HG03108 (cell line): ENCODE data around the gene DUOXA2.
"Not testable (repeated sequence)": the region's sequence is repeated elsewhere in the genome, so short reads cannot be mapped to it uniquely, and the experiment has no call there.

ENCODE experiments used
- ATAC-seq: cut with Tn5 transposase; IDR thresholded peaks from one replicate; pipeline ENCODE4 v1.9.1; 2021; ENCODE audit warnings: moderate library complexity; ENCODE audit not compliant: unreplicated experiment

Gene DUOXA2

GRCh38 chr15:45114076-45114750 lies at the start of gene DUOXA2, which contains the start of gene DUOX2:
DUOXA2 (plus strand) TSS chr15:45114326; CDS start chr15:45114606, 280 bp downstream.
DUOX2 (minus strand) TSS chr15:45114172; CDS start chr15:45113411, 761 bp downstream.
- ATAC-seq = no peak

GRCh38 chr15:45064386-45064785 lies 49.7 kb upstream of the DUOXA2 start:
- ATAC-seq = no peak

DNA sequence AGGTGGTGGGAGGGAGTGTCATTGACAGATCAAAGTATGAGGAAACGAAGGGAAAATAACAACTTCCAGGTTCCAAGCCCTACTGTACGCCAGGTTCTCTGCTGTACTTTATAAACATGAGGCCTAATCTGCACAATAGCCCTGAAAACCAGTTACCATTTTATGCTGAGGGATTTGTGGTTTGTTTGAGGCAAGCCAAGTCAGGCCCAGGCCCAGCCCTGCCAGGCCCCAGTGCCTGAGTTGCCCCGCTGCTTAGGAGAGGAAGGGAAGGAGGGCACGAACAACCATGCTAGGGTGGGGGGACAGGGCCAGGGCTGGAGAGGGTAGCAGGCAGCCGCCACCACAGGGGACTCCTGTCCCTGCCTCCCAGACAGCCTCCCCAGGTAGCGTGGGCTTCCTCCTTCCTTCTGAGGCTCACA lies 44.2 kb upstream of the DUOXA2 start:
- ATAC-seq = not testable (repeated sequence)

- ATAC-seq = not testable (repeated sequence)
These were observed 40.5 kb upstream of the DUOXA2 start for GRCh38 chr15:45073602-45074001.

- ATAC-seq = not testable (repeated sequence)
These were observed 38.4 kb upstream of the DUOXA2 start for GRCh38 chr15:45075440-45076320.

DNA sequence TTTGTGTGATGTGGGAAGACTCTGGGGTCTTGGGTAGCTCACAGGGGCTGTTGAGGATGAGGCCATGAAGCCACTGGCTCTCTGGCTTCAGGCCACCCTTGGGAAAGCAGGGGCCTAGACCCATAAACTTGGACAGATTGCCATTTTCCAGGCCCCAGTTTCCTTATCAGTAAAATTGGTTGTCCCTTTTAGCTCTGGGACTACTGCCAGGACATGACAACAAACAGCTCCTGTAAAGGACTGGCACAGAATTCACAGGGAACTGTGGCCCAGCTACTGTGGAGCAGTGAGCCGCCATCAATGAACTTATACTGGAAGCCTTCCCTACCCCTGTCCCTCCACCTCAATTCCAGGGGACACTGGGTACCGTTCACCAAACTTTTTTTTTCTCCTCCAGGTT lies 36.7 kb upstream of the DUOXA2 start:
- ATAC-seq = not testable (repeated sequence)

DNA sequence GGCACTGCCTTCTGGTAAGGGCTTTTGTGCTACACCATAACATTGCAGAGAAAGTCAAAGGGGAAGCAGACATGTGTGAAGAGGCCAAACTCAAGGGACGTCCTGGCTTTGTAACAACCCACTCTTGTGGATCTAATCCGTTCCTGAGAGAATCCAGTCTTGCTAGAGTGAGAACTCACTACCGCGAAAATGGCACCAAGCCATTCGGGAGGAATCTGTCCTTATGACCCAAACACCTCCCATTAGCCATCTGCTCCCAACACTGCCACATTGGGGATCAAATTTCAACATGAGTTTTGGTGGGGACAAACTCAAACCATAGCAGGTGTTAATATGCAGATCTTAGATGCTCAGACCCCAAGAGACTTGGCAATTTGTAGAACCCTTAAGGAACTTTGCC lies 34.9 kb upstream of the DUOXA2 start:
- not testable (repeated sequence) for ATAC-seq

DNA sequence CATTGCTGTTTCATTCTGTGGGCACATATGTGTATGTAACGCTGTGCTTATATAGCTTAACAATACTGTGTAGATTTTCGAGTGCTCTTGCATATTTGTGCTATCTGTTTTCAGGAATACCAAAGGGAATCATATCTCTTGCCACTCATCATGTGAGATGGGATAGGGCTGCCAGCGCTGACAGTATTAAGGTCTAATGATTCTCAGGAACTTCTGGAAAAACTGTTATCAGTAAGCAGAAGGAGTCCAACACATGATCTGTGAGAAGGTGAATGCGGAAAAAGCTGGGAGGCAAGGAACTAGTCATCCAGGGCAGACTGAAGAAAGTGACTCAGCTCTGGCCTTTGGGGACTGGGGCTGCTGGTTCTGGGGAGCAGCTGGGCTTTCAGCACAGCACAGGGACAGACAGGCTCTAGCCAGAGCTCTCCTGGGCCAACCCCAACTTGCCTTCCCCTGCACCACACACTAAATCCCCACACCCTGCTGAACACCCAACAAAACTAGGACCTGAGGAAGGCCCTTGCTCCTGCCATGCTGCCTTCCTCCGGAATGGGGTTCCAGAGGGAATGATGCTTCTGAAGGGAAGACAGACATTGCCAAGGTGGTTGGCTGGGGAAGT lies 34.4 kb upstream of the DUOXA2 start:
- ATAC-seq = not testable (repeated sequence)

GRCh38 chr15:45080593-45080992 lies 33.5 kb upstream of the DUOXA2 start:
- ATAC-seq = not testable (repeated sequence)

GRCh38 chr15:45082412-45082811 lies 31.7 kb upstream of the DUOXA2 start:
- not testable (repeated sequence) for ATAC-seq

GRCh38 chr15:45083223-45083622 lies 30.9 kb upstream of the DUOXA2 start:
- ATAC-seq = no peak

DNA sequence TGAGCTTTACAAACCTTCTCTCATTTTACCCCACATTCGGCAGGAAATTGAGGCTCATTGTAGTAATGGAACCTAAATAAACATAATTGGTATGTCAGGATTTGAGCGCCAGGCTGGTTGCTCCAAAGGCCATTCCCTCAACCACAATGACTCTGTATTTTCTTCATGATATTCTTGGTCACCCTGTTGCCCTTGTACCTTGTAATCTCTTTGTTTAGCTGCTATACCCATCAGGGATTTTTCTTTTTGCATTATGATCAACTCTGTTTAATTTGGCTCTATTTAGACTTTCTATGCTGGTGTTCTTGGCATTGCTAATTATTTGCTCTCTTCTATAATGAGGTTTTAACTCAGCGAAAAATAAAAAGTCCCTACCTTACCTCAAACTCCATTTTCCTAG lies 30.0 kb upstream of the DUOXA2 start:
- no peak for ATAC-seq

DNA sequence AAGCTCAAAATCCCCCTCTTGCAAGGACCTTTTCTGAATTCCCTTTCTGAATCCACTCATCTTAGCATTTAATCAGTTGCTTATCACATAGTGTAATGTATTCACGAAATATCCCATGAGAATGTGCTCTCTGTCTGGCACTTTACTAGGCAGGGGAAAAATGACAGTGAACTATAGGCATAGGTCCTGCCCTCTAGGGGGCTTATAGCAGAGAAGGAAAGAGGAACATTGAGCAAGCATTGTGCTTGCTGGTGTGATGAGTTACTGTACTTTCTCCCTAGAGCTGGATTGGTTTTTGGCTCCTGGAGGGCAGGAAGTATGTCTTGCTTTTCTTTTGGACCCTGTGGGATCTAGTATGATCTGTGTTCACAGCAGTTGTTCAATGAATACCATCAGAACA lies 26.6 kb upstream of the DUOXA2 start:
- ATAC-seq = no peak

GRCh38 chr15:45088801-45089711 lies 25.1 kb upstream of the DUOXA2 start:
- no peak for ATAC-seq

DNA sequence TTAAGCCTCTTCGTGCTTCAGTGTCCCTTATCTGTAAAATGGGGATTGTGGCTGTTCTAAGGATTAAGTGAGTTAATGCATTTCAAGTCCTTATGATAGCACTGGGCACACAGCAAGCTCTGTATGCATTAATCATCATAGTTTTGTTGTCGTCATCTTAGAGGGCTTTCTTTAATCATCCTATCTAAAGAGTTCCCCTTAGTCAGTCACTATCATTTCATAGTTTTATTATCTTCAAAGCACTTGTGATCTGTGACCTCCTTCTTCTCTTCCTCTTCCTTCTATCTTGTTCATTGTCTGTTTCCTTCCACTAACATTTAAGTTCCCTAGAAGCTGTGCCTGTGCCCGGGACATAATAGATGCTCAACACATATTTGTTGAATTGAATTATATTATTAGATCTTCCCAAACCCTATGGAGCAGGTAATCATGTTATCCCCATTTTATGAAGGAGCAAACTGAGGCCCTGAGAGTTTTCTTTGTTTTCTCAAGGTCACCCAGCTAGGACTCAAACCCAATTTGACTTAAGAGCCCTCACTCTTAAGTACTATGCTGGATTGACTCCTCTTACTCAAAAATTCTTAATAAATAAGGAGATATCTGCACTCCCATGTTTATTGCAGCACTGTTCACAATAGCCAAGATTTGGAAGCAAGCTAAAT lies 24.3 kb upstream of the DUOXA2 start:
- no peak for ATAC-seq

GRCh38 chr15:45091161-45091560 lies 23.0 kb upstream of the DUOXA2 start:
- no peak for ATAC-seq

GRCh38 chr15:45091576-45091975 lies 22.6 kb upstream of the DUOXA2 start:
- ATAC-seq = no peak

DNA sequence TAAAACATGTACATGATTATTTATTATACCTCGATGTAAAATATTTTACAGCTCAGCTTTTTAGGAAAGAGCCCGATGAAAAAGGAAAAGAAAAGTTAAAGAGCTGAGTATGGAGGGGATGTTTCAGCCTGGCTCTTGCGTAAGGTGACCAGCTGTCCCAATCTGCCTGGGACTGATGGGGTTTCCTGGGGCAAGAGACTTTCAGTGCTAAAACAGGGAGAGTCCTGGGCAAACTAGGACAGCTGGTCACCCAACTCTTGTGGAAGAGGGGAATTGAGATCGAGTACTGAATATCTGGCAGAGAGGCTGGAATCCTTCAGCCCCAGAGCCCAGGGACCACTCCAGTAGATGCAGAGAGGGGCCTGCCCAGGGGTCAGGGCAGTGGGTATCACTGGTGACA lies 21.1 kb upstream of the DUOXA2 start:
- no peak for ATAC-seq

DNA sequence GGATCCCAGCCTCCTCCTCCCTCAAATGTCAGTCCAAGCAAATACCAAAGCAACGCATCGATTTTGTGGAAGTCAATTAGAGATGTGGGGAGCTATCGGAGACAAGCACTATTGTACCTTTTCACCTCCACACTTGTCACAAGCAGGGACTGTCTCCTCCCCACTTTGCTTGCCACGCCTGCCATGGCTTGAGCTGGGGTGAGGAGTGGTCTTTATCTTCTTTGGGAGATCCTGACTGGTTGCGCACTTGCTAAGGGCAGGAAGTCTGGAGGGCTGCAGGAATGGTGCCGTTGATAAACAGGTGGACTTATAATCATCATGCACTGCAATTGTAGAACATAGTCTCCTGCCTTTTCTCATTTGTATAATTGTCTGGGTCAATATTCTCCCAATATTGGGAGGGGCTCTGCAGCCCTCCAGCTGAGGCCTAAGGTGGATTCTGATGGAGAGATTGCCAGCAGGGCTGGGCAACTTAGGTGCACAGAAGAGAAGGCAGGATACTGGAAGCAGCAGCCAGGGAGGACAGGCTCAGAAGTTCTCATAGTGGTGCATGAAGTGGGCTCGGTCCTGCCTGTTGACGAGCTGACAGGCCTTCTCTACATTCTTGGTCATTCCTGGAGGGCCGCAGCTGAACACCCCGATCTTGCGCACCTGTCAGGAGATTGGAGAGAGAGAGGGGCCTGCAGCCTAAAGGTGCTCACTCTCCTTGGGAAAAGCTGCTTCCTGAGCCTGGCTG lies 20.3 kb upstream of the DUOXA2 start:
- ATAC-seq = no peak
